Astrocyte of the cerebellum (primary cell): ENCODE data around the gene PPME1.

Experiments used
- DNase-seq: peaks from one replicate; pipeline ENCODE4 v3.0.0-alpha.2; 2011; ENCODE audit warnings: low read depth
- H3K4me3 ChIP-seq: 2 replicates; pipeline ENCODE4 v1.5.1; 2011; ENCODE audit warnings: mild to moderate bottlenecking, low read depth, low read length, moderate library complexity
- in situ Hi-C: cut with HindIII; loops from 2 replicates; pipeline ENCODE4 v1.10.0; 2017; ENCODE audit warnings: low sequenced_read_pairs
- TF ChIP-seq, protein P1 (sequence below): IDR thresholded peaks from 2 replicates; pipeline ENCODE4 v1.5.1; 2012; ENCODE audit warnings: low read length, low read depth, moderate library complexity, mild to moderate bottlenecking; ENCODE audit errors: missing control alignments

PPME1 gene

GRCh38 chr11:74233683-74234082 is 62.6 kb downstream of the PPME1 start:
- no peak for DNase-seq
- TF ChIP-seq, protein P1, sequence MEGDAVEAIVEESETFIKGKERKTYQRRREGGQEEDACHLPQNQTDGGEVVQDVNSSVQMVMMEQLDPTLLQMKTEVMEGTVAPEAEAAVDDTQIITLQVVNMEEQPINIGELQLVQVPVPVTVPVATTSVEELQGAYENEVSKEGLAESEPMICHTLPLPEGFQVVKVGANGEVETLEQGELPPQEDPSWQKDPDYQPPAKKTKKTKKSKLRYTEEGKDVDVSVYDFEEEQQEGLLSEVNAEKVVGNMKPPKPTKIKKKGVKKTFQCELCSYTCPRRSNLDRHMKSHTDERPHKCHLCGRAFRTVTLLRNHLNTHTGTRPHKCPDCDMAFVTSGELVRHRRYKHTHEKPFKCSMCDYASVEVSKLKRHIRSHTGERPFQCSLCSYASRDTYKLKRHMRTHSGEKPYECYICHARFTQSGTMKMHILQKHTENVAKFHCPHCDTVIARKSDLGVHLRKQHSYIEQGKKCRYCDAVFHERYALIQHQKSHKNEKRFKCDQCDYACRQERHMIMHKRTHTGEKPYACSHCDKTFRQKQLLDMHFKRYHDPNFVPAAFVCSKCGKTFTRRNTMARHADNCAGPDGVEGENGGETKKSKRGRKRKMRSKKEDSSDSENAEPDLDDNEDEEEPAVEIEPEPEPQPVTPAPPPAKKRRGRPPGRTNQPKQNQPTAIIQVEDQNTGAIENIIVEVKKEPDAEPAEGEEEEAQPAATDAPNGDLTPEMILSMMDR: no peak
- in situ Hi-C loops: no loop called here

GRCh38 chr11:74235121-74235520 is 64.0 kb downstream of the PPME1 start:
- no peak overlapping the region for H3K4me3 ChIP-seq
- no peak for DNase-seq
- TF ChIP-seq, protein P1: no peak
- in situ Hi-C loops: no loop called here

More at GRCh38 chr11:74233683-74234082, 62.6 kb downstream of the PPME1 start:
- H3K4me3 ChIP-seq: no peak overlapping the region

DNA sequence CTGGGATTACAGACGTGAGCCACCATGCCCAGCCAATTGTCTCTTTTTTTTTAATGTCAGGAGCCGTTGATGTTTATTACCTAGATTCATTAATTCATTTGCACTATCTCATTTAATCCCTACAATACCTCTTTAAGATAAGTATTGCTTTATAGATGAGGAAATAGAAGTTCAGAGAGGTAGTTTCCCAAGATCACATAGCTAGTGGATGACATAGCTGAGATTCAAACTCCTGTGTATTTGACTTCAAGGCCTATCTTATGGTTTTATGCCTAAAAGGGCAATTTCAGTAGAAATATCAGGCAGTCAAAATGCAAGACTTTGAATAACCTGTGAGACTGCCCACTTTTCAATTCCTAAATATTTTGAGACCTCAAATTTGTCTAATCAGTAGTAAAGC is 66.5 kb downstream of the PPME1 start:
- DNase-seq: no peak
- no peak overlapping the region for H3K4me3 ChIP-seq
- TF ChIP-seq, protein P1: no peak
- in situ Hi-C loops: no loop called here

DNA sequence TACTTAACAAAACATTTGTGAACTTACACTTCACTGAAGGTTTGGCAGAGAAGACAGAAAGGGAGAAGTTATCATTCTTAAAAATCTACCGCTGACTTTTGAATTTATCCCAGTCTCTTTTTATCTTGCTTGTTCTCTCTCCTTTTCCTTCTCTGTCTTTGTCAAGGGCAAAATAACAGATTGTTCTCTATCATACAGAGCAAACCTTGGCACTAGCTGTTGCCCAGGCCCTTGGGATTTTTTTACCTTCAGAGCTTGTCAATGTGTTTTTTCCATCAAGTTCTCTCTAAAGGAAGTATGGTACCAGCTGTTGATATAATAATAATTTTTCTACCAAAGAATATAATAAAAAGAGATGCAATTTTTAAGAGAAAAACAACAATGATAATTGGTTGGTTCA is 67.2 kb downstream of the PPME1 start:
- in situ Hi-C loops: no loop called here
- H3K4me3 ChIP-seq: no peak overlapping the region
- no peak for DNase-seq
- TF ChIP-seq, protein P1: no peak

GRCh38 chr11:74248469-74248868 is 77.4 kb downstream of the PPME1 start:
- TF ChIP-seq, protein P1: no peak
- H3K4me3 ChIP-seq: no peak overlapping the region
- DNase-seq: no peak
- in situ Hi-C loops: no loop called here

GRCh38 chr11:74249496-74249895 is 78.4 kb downstream of the PPME1 start:
- TF ChIP-seq, protein P1: no peak
- no peak for DNase-seq
- H3K4me3 ChIP-seq: no peak overlapping the region
- in situ Hi-C loops: no loop called here

GRCh38 chr11:74253361-74253760 is 82.3 kb downstream of the PPME1 start:
- in situ Hi-C loops: loop anchor here (10.0 to 25.0 kb wide), 2 partner anchors 184 to 311 kb away; no protein-coding TSS in a partner anchor
- no peak for DNase-seq
- TF ChIP-seq, protein P1: no peak
- no peak overlapping the region for H3K4me3 ChIP-seq
